HEK293 (cell line): ENCODE measurements around the gene INO80B.
A peak's percentile ranks its signal among the peaks of the same experiment; 100 is the strongest.

Experiments
- TCF7L2 ChIP-seq: IDR thresholded peaks from 2 replicates; pipeline ENCODE4 v1.6.1; 2011; ENCODE audit warnings: low read depth, mild to moderate bottlenecking, inconsistent platforms, low read length, moderate library complexity, borderline replicate concordance
- WT1 ChIP-seq: fragments of 450-650 bp; formaldehyde crosslinking; IDR thresholded peaks from 2 replicates; pipeline ENCODE4 v1.5.1; 2016; ENCODE audit warnings: missing biosample characterization, missing genetic modification characterization
- ZBTB48 ChIP-seq: fragments of 450-650 bp; formaldehyde crosslinking; IDR thresholded peaks from 2 replicates; pipeline ENCODE4 v1.5.1; 2016; ENCODE audit warnings: missing biosample characterization, missing genetic modification characterization
- ZNF510 ChIP-seq: fragments of 450-650 bp; formaldehyde crosslinking; IDR thresholded peaks from 2 replicates; pipeline ENCODE4 v1.5.1; 2018; ENCODE audit warnings: mild to moderate bottlenecking, missing genetic modification characterization, missing biosample characterization; ENCODE audit not compliant: insufficient replicate concordance
- ZNF654 ChIP-seq: fragments of 450-650 bp; formaldehyde crosslinking; IDR thresholded peaks from 2 replicates; pipeline ENCODE4 v1.5.1; 2016; ENCODE audit warnings: low read depth, missing biosample characterization, missing genetic modification characterization
- ZNF830 ChIP-seq: fragments of 450-650 bp; IDR thresholded peaks from 2 replicates; pipeline ENCODE4 v1.5.0; 2018; ENCODE audit warnings: missing biosample characterization, missing genetic modification characterization, low read depth, mild to moderate bottlenecking, moderate library complexity
- TF ChIP-seq, protein P1 (sequence below): fragments of 450-650 bp; formaldehyde crosslinking; IDR thresholded peaks from 2 replicates; pipeline ENCODE4 v1.5.1; 2016; ENCODE audit warnings: missing biosample characterization, missing genetic modification characterization
- TF ChIP-seq, protein P2 (sequence below): fragments of 450-650 bp; formaldehyde crosslinking; IDR thresholded peaks from 2 replicates; pipeline ENCODE4 v1.5.1; 2016; ENCODE audit warnings: missing biosample characterization, missing genetic modification characterization
- TF ChIP-seq, protein P3 (sequence below): fragments of 450-650 bp; formaldehyde crosslinking; IDR thresholded peaks from 2 replicates; pipeline ENCODE4 v1.5.1; 2016; ENCODE audit warnings: missing biosample characterization, missing genetic modification characterization

DNA sequence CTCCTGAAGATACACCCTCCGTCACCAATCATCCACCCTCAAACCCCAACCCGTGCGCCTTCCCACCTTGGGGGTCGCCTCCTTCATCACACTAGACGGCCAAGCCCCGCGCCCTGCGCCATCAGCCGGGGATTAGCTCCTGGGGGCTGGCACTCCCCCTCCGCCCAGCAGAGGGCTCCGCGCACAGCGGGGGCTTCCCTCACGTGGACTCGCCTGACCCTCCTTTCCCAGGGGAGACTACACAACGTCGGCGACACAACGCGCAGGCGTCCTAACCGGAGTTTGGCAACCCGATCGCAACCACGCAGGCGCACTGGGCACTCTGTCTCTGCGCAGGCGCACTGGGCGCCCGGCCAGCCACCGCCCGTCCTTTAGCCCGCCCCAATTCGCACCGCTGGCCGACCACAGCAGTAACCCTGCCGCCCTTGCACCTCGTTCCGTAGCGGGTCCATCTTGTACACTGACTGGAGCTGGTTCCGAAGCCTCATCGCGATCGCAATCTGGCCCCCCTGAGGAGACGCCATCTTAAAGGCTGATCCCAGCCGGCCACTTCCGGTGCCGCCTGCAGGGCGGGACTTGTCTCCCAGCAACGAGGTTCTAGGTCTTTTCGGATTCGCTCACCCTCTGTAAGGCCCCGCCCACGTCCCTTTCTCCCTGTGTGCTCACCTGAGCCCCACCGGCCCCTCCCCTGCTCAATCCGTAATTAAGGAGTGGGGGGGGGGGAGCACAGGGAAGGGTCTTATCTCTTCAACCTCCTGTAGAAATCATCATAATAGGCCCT is 52.4 kb downstream of the INO80B start, which contains the start of gene PCGF1:
- TF ChIP-seq TCF7L2 (no peak), ZBTB48 (tag by site-specific recombination) (peak; percentile 77), WT1 (tag by site-specific recombination) (peak; percentile 67), ZNF510 (no peak), ZNF830 (tag by site-specific recombination) (no peak), ZNF654 (tag by site-specific recombination) (no peak)
- TF ChIP-seq, protein P1, sequence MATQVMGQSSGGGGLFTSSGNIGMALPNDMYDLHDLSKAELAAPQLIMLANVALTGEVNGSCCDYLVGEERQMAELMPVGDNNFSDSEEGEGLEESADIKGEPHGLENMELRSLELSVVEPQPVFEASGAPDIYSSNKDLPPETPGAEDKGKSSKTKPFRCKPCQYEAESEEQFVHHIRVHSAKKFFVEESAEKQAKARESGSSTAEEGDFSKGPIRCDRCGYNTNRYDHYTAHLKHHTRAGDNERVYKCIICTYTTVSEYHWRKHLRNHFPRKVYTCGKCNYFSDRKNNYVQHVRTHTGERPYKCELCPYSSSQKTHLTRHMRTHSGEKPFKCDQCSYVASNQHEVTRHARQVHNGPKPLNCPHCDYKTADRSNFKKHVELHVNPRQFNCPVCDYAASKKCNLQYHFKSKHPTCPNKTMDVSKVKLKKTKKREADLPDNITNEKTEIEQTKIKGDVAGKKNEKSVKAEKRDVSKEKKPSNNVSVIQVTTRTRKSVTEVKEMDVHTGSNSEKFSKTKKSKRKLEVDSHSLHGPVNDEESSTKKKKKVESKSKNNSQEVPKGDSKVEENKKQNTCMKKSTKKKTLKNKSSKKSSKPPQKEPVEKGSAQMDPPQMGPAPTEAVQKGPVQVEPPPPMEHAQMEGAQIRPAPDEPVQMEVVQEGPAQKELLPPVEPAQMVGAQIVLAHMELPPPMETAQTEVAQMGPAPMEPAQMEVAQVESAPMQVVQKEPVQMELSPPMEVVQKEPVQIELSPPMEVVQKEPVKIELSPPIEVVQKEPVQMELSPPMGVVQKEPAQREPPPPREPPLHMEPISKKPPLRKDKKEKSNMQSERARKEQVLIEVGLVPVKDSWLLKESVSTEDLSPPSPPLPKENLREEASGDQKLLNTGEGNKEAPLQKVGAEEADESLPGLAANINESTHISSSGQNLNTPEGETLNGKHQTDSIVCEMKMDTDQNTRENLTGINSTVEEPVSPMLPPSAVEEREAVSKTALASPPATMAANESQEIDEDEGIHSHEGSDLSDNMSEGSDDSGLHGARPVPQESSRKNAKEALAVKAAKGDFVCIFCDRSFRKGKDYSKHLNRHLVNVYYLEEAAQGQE (tag by site-specific recombination) = peak; percentile 45
- TF ChIP-seq, protein P2, sequence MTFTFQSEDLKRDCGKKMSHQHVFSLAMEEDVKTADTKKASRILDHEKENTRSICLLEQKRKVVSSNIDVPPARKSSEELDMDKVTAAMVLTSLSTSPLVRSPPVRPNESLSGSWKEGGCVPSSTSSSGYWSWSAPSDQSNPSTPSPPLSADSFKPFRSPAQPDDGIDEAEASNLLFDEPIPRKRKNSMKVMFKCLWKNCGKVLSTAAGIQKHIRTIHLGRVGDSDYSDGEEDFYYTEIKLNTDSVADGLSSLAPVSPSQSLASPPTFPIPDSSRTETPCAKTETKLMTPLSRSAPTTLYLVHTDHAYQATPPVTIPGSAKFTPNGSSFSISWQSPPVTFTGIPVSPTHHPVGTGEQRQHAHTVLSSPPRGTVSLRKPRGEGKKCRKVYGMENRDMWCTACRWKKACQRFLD (tag by site-specific recombination) = no peak
- TF ChIP-seq, protein P3, sequence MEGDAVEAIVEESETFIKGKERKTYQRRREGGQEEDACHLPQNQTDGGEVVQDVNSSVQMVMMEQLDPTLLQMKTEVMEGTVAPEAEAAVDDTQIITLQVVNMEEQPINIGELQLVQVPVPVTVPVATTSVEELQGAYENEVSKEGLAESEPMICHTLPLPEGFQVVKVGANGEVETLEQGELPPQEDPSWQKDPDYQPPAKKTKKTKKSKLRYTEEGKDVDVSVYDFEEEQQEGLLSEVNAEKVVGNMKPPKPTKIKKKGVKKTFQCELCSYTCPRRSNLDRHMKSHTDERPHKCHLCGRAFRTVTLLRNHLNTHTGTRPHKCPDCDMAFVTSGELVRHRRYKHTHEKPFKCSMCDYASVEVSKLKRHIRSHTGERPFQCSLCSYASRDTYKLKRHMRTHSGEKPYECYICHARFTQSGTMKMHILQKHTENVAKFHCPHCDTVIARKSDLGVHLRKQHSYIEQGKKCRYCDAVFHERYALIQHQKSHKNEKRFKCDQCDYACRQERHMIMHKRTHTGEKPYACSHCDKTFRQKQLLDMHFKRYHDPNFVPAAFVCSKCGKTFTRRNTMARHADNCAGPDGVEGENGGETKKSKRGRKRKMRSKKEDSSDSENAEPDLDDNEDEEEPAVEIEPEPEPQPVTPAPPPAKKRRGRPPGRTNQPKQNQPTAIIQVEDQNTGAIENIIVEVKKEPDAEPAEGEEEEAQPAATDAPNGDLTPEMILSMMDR = peak; percentile 100
